Activated CD4-positive, alpha-beta T cell treated with anti-CD3 and anti-CD28 coated beads, Interleukin-2, Interleukin-6, amounts not matched to agents 100 ng/mL and 50 ng/mL, durations not matched to agents 16 hours and 8 hours (primary cell): Measurements from ENCODE around the gene ATPAF2.

Experiments
- DNase-seq: peaks from one replicate; pipeline ENCODE4 v3.0.0-alpha.2; 2020

Gene ATPAF2

GRCh38 chr17:18038861-18039534 is at the start of gene ATPAF2, which contains the start of gene GID4:
Gene ATPAF2, minus strand, starts transcription at chr17:18039168. Its CDS starts 155 bp downstream, at chr17:18039013.
Gene GID4, plus strand, starts transcription at chr17:18039408. Its CDS starts 57 bp downstream, at chr17:18039465.
- peak; percentile 100 for DNase-seq

GRCh38 chr17:18087610-18088491 is 48.9 kb upstream of the ATPAF2 start, which contains the start of gene DRG2:
Gene DRG2, plus strand, starts transcription at chr17:18087948. Its CDS starts 76 bp downstream, at chr17:18088024.
- peak; percentile 93 for DNase-seq

GRCh38 chr17:18084256-18084655 is 45.3 kb upstream of the ATPAF2 start:
- DNase-seq = no peak

- DNase-seq = no peak
Observed at GRCh38 chr17:18079543-18079942, 40.6 kb upstream of the ATPAF2 start.

- no peak for DNase-seq
Observed at GRCh38 chr17:18076936-18077335, 38.0 kb upstream of the ATPAF2 start.

- no peak for DNase-seq
Observed at GRCh38 chr17:18074566-18075272, 35.8 kb upstream of the ATPAF2 start.

- DNase-seq = no peak
Observed at GRCh38 chr17:18071751-18072150, 32.8 kb upstream of the ATPAF2 start.

GRCh38 chr17:18070861-18071340 is 31.9 kb upstream of the ATPAF2 start:
- DNase-seq = peak; percentile 9

- DNase-seq = no peak
Observed at GRCh38 chr17:18069101-18069500, 30.1 kb upstream of the ATPAF2 start.

GRCh38 chr17:18066866-18067265 is 27.9 kb upstream of the ATPAF2 start:
- no peak for DNase-seq

- no peak for DNase-seq
Observed at GRCh38 chr17:18065546-18065945, 26.6 kb upstream of the ATPAF2 start.

GRCh38 chr17:18064053-18064452 is 25.1 kb upstream of the ATPAF2 start:
- no peak for DNase-seq

GRCh38 chr17:18059283-18059682 is 20.3 kb upstream of the ATPAF2 start:
- no peak for DNase-seq

GRCh38 chr17:18056214-18056613 is 17.2 kb upstream of the ATPAF2 start:
- no peak for DNase-seq

- DNase-seq = no peak
Observed at GRCh38 chr17:18055597-18055996, 16.6 kb upstream of the ATPAF2 start.

- DNase-seq = no peak
Observed at GRCh38 chr17:18045691-18046350, 6.9 kb upstream of the ATPAF2 start.

- no peak for DNase-seq
Observed at GRCh38 chr17:18044609-18045008, 5.6 kb upstream of the ATPAF2 start.

GRCh38 chr17:18043491-18043890 is 4.5 kb upstream of the ATPAF2 start:
- peak; percentile 17 for DNase-seq

GRCh38 chr17:18042983-18043382 is 4.0 kb upstream of the ATPAF2 start:
- DNase-seq = no peak

GRCh38 chr17:18041776-18042175 is 2.8 kb upstream of the ATPAF2 start:
- DNase-seq = no peak

GRCh38 chr17:18040261-18040858 is 1.4 kb upstream of the ATPAF2 start:
- no peak for DNase-seq
